ENCODE results near the gene MARCHF6. TPM values are rescaled to one million over a fixed set of nuclear protein-coding genes. Genes with fewer than 3 reads are reported as not detected.

Gene MARCHF6
- total and polyA plus RNA-seq, 9 of the 15 experiments (the other 6 are each of a cell fraction or from before 2014, with no cell fraction given), result 74.1 to 456 (median 116) TPM

- H4K20me1 ChIP-seq (replicated peaks; ENCODE audit: control insufficient read depth, insufficient read depth, low read length), result peaks cover 37% of the 10 kb centered on the region
- WGBS (ENCODE audit: insufficient coverage, low coverage, missing lambda C conversion rate), result 85% methylated on average over 7 of the region's 7 CpGs
- peaks cover 7 to 11% of the 10 kb centered on the region in 2 experiments; a peak in 3 of 5 replicates for H3K4me1 ChIP-seq (replicated peaks in 1 of 2; ENCODE audit: control insufficient read depth in 2 of 2, insufficient read depth in 2 of 2, low read length in 2 of 2)
- FAIRE-seq, result no peak
- H3K79me2 ChIP-seq (ENCODE audit: control insufficient read depth, insufficient read depth, low read length), result peaks cover 99% of the 10 kb centered on the region
- in situ Hi-C loops (cut with MboI), result no loop called here
- H3K9me3 ChIP-seq (replicated peaks; ENCODE audit: control insufficient read depth, insufficient read depth, low read depth, low read length), result no peaks in the 10 kb centered on the region
- POLR2A ChIA-PET, result interaction anchor here (1.0 to 4.7 kb wide), 5 partner anchors 11 to 82 kb away, joined by 3 to 38 read pairs (median 3); partner anchors contain the start of gene MARCHF6
- no peak overlapping the region for H3K27ac ChIP-seq (ENCODE audit: extremely low read depth, low read depth, low read length)
- peaks cover 9% of the 10 kb centered on the region for H3K9me1 ChIP-seq (ENCODE audit: control insufficient read depth, insufficient read depth, low read length)
- no peak for ATAC-seq
- DNase-seq (ENCODE audit: extremely low read depth in 1 of 4, low spot score in 3 of 4), result no peak
- TF ChIP-seq RBM15 (IDR thresholded peaks at IDR 0.05; ENCODE audit: insufficient read depth, low read length) (no peak), ZNF121 (CRISPR knock-in tag; conservative IDR thresholded peaks at IDR 0.05) (no peak), ETS2 (tag; IDR thresholded peaks at IDR 0.05; ENCODE audit: borderline replicate concordance, poor library complexity, severe bottlenecking) (no peak), NR2F6 (CRISPR knock-in tag; IDR thresholded peaks at IDR 0.05) (no peak), MCM3 (IDR thresholded peaks at IDR 0.05) (no peak), MCM7 (IDR thresholded peaks at IDR 0.05) (no peak), RFX7 (CRISPR knock-in tag; IDR thresholded peaks at IDR 0.05) (no peak)
- H3K4me3 ChIP-seq, result no peak overlapping the region
- H3K36me3 ChIP-seq (ENCODE audit: control insufficient read depth, insufficient read depth, low read length), result peaks cover 45% of the 10 kb centered on the region
- intact Hi-C loops (cut with micrococcal nuclease), result loop anchor here (2.0 kb wide), 1 partner anchor 47 kb away; no protein-coding TSS in a partner anchor
- no peaks in the 10 kb centered on the region for H3K27me3 ChIP-seq (ENCODE audit: control insufficient read depth in 2 of 2, insufficient read depth in 2 of 2, low read length in 2 of 2)
- no peak overlapping the region for H3K9ac ChIP-seq (ENCODE audit: insufficient read depth in 1 of 2, low read depth in 2 of 2, low read length in 2 of 2)
- no TSS peak for BruUV-seq (replicated peaks)
- CTCF ChIA-PET (ENCODE audit: low intra/inter-chr PET ratio), result no interaction called here
- no peak overlapping the region for H2AFZ ChIP-seq (ENCODE audit: low read depth, low read length)
- no peak overlapping the region for H3K4me2 ChIP-seq (ENCODE audit: insufficient read depth, low read length)
Observed at GRCh38 chr5:10365782-10366181, 12.3 kb downstream of the MARCHF6 start.
